GM19324 (cell line): ENCODE results near the gene BICD1.
A peak's percentile ranks its signal among the peaks of the same experiment; 100 is the strongest.

Experiments used
- ATAC-seq: cut with Tn5 transposase; IDR thresholded peaks from one replicate; pipeline ENCODE4 v1.9.1; 2021; ENCODE audit warnings: mild to moderate bottlenecking, moderate library complexity; ENCODE audit not compliant: unreplicated experiment, low FRiP score

Gene BICD1

DNA sequence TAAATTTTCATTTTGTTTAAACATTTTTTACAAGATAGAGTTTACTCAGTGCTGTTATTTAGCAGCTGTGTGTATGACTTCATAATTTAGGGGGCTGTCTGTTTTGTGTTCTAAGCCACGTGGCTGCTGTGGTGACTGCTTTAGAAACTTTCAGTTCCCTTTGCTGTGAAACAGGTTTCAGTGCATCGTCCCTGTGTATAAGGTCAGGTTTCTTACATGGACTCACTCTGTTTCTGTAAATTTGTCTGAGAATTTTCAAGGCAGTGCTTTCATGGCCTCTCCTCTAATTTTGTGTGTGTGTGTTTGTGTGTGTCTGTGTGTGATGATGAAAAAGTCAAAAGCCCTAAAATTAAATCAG is 32.4 kb downstream of the BICD1 start:
- ATAC-seq: peak; percentile 86

DNA sequence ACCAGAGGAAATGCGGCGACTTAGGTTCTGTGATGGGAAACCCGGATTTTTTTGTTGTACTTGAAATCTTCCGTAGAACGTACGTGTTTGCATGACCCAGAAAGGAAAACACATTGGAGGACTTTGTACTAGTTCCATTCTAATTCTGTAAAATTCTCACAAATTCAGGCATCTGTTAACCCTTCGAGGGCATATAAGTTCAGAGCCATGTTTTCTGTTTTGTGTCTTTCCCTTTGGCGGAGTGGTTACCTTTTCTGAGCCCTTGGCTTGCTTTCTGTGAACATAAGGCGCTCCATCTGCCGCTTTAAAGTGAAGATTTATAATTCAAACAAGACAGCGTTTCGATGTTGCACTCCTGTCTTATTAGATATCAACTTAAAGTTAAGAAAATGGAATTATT is 34.2 kb downstream of the BICD1 start:
- ATAC-seq: no peak

DNA sequence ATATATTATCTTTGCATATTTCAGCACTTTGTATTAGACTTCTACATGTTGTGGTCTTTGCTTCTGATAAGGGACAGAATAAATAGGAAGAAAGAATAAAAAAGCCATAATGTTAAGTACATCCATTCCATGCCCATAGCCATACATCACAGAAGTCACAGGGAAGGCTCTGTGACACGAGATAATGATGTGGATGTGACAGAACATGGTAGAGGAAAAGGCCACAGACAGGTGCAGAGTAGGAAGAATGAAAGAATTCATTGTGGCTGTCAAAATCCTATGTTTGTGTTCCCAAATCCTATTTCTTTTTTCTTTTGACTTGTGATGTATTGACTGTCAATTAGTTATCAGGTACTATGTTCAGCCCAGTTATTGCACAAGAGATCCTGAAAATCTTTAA is 38.4 kb downstream of the BICD1 start:
- ATAC-seq: no peak

DNA sequence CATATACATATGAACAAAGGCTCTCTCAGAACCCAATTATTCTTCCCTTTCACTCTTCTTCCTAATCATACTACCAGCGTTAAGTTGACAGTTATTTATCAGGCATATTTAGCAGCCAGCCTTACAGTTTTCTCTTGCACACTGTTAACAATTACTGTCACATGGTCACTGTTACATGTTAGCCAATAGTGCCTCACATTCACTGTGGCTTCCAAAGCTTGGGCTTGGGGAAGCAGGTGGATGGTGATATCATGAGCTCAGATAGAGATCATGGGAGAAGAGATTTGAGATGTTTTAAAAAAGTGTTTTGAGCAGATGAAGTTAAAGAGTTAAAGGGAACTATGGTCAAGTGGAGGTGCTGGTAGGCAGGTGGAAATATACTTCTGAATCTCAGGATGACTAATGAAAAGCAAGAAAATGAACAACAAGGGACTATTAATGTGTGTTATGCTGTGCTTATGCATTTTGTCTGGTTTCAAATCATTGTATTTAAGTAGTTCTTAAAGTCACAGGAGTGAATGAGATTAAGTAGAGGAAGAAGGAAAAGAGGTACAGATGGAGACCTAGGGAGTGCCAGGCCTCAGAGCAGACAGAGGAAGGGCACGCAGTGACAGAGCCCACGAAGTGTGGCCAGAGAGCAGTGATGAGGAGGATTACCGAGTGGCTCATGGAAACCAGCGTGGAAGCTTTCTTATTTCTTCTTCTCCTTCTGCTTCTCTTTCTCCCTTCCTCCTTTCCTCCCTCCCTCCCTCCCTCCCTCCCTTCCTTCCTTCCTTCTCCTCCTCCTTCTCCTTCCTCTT is 39.6 kb downstream of the BICD1 start:
- no peak for ATAC-seq

DNA sequence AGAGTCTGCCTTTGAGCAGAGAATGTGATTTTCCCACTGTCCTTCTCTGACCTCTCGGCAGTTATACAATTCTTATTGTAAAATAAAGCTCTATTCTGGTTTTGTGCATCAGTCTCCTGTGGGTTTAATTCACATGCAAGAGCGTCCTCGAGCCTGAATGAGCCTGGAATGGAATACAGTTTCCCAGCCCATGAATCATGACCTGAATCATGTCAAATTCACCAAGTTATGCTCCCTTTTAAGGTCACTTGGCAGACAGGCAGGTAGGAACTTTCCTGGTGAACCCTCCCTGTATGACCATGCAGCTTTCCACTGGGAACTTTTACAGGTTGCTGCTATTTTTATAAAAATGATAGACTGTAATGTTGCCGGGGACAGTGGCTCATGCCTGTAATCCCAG is 41.7 kb downstream of the BICD1 start:
- no peak for ATAC-seq

DNA sequence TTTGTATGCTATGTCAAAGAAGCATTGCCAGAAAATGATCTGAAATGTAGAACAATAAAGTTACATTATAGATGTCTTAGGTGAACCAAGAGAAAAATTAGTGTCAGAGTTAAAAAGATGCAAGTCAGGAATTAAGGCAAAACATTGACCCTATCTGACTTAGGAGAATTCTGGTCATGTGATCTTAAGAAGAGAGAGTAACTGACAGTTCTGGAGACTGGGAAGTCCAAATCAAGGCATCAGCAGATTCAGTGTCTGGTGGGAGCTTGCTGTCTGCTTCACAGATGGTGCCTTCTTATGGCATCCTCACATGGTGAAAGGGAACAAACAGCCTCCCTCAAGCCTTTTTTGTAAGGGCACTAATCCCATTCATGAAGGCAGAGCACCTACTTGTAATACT is 42.8 kb downstream of the BICD1 start:
- no peak for ATAC-seq

DNA sequence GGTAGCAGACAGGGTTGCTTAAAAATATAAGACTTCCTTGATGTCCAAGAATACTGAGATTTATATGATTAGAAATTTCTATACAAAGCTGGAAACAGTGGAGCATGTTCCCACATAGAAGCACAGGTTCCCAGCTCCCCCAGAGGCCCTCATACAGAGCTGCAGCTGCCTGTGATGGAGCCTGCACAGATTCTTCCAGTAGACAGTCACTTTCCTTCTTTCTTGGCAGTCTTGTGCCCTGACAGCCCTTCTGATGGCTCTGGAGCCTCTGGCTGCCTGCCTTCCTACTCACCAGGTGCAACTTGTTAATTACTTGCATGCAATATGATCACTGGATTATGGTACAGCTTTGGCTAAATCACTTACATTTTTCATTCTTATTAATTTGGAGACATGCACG is 44.4 kb downstream of the BICD1 start:
- ATAC-seq: no peak

DNA sequence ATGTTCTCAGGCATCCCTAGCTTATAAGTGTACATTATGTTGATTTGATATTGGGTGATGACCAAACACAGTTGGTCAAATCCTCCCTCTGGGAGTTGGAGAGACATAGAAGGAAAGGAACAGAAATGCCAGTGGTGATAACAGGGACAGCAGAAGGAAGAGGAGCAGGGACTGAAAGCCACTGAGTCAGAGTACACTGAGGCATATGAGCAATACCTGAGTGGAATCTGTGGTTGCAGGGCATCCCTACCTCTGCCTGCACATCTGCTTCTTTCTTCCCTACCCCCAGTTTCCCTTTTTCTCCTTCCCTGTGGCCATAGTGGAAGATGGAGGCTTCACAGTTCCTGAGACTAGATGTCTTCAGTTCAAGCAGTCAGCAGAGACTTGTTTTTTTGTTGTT is 44.9 kb downstream of the BICD1 start:
- no peak for ATAC-seq

DNA sequence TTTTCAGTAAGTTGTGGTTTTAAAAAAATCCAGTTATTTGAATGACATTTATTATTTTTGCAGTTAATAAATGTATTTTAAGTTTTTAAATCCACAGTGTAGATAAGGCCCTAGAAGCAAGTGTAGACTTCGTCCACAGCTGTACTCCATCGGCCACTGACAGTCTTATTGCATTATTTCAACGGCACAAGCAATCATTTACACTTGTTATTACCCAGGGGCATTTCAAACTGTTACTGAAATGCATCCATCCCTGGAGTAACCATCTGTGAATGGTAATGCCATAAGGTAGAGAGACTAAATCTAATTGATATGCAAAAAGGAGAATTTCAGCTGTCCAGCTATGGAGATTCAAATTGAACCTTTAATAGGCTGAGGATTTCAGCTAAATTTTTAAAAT is 48.4 kb downstream of the BICD1 start:
- no peak for ATAC-seq

DNA sequence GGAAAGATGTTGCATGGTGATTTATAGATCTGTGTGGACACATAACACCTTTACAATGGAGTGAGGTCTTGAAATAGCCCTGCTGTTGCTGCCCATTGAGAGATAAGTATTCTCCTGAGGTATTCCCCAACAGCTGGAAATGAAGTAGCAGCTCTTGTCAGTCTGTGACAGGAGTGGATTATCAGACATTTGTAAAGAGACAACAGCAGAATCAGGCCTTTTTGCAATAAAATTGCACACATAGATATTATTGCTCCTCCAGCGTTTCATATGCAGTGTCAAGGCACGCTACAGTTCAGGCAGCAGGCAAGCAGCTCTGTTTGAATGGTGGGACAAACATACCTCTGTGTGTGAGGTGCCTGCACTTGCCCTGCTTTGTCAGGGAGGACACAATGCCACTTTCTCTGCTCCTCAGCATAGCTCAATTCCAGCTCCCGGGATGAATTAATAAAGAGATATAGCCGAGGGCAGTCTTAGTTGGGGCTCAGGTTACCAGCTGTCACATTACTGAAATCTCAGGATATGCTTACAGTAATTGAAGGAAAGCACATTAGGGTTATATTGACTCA is 49.4 kb downstream of the BICD1 start:
- ATAC-seq: no peak

DNA sequence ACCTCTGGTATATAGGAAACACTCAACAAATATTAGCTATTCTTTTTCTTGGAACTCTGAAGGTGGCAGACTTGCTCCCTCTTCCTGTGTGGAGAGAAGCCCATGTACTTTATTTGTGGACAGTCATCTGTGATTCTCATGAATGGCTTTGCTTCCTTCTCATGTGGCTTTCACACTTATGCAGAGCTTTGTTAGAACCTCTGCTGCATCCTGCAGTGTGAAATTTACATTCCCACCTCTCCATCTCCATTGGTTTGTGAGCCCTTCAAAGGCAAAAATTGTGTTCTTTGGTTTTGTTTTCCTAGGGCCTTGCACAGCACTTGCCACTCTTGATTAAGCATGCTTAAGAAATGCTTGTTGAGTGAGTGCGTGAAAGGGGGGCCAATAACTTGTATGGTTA is 51.9 kb downstream of the BICD1 start:
- no peak for ATAC-seq

DNA sequence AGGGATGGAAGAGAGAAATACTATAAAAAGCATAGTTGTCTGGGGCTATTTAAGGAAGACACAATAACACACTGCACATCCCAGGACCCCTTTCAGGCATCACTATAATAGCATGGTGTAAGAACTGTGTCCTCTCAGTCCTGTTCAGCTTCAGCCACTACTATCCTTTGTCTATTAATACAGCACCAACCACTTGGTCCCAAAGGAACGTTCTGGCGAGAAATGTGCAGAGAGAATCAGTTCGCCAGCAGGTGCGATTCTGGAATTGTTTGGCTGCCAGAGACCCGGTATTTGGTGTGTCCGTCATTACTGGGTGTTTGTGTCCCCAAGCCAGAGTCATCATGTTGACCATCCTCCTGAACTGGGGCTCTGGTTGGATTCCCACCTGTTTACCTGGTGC is 52.7 kb downstream of the BICD1 start:
- ATAC-seq: no peak

DNA sequence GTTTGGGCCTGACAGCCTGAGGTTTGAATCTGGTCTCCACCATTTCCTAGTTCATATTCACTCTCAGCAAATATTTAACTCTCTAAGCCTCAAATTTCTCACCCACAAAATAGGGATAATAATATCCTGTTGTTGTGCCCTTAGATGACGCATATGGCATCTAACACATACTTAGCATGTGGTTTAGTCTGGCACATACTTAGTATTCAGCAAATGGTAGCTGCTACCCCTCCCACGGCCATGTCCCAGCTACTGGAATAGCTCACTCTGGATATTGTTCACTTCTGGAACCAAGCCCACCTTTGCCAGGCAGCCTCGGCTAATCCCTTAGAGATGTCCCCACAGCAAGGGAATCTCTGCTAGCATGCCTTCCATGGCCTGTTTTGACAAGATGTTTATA is 53.3 kb downstream of the BICD1 start:
- no peak for ATAC-seq

DNA sequence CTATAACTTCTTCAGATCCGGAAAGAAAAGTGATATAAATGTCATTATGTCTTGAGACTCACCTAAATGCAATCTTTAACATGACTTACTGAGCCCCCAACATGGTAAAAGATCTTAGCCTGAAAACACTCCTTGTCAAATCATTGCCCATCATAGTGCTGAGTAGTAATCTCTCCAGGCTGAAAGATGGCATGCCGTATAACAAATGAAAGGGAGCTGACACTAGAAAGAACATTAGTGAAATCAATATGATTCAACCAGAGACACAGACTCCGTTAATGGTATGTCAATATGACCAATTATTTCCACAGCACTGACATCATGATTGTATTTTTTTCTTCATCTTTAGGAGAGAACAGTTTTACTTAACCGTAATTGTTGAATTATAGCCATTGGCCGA is 54.4 kb downstream of the BICD1 start:
- ATAC-seq: no peak

DNA sequence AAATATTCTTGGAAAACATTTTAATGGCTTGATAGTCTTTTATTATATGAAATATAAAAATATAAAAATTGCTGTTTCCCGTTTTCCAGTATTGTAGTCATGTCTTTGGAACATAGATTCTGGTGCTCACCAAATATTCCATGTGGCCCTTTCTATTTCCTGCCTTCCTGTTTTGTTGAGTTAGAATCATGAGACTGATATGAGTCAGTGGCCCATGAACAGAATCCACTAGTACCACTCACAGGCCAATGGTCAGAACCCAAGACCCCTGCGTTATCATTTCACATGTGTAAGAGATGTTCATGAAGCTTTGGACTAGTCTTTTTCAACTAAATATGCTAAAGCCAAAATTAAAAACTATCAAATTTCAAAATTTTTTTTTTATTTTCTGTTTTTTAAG is 56.9 kb downstream of the BICD1 start:
- no peak for ATAC-seq

DNA sequence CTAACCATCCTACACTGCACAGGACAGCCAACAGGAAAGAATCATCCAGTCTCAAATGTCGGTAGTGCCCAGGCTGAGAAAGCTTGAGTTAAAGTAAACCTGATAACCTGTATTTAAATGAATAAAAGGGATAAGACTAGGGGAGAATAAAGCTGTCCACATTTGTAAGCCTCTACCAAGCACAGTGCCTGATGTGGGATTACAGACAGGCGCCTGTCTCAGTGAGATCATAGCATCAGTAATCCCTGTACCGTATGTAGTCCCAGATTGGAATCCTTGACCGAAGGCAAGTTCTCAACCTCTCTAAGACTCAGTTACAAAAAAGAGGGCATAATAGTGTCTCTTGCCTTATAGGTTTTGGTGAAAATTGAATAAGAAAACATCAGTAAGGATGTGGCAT is 59.9 kb downstream of the BICD1 start:
- no peak for ATAC-seq

DNA sequence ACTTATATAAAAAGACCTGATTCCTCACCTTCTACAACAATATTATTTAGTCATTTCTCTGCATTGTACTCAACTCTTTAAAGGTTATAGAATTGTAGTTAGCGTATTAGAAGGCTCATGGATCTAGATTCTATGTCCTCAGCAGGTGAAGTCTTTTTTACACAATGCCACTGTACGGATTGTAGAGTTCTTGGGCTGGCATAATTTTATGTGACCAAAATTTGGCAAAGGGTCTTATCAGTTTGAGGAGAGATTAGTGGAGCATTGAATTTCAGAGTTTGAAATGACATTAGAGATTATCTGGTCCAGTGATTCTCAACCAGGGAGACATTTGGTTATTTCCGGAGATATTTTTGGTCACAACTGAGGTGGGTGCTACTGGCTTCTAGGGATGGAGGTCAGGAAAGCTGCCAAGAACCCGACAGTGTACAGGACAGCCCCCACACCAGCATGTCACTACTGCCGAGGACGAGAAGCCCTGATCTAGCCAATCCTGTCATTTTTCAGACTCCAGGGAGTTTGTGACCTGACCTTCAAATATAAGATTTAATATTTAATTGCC is 63.9 kb downstream of the BICD1 start:
- ATAC-seq: no peak

DNA sequence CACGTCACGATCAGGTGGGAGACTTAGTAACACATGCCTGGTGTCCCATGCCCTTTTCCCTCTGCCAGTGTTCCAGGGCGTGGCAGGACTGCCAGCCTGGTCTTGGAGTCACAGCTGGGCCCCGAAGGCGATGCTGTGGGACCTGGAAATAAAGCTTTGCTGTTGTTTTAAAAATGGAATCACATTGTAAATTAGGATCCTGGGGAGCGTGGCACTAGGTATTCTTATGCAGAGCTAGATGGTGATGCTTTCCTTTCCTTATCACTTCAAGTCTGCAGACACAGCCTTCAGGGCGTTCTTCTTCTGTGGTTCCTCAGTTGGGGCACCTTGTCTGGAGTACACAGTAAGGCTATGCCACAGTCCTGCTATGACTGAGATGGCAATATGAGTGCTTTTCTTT is 64.6 kb downstream of the BICD1 start:
- ATAC-seq: no peak

DNA sequence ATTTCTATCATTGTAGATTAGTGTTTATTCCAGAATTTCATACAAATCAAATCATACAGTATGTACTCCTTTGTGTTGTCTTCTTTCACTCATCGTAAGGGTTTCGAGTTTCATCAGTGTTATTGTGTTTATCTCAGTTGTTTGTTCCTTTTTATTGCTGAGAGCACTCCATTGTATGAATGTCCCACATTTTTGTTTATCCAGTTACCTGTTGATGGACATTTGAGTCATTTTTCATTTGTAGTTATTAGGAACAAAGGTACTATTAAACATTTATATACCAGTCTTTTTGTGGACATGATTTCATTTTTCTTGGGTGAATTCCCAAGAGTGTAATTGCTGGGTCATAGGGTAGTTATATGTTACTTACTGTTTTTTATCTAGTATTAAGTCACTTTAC is 70.0 kb downstream of the BICD1 start:
- no peak for ATAC-seq

DNA sequence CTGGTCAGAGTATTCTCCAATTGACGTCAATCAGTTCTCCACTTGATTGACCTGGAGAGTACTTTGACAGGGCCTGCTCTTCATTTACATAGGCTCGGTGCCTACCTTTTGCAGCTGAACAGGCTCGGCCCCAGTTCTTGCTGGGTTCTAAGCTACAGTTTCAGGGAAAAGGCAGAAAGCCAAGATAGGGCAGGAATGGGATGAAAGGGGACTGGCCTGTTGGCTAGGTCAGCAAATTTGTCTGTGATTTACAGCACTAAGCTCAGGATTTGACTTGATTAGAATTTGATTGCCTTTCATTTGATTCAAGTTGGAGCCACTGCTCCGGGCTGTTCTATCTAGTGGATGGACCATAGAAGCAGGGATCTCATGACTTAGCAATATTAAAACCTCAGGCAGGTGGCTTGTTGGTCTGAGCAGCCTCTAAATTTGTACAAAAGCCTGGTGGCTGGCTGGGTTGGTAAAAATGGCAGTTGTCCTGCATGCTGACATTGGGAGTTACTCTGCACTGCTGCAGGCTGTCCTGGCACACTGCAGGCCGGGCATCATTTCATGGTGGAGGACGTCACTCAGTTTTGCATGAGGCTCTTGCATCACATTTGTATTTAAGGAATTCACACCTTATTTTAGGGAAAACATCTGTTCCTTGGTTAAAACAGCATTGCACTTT is 71.8 kb downstream of the BICD1 start:
- ATAC-seq: no peak

DNA sequence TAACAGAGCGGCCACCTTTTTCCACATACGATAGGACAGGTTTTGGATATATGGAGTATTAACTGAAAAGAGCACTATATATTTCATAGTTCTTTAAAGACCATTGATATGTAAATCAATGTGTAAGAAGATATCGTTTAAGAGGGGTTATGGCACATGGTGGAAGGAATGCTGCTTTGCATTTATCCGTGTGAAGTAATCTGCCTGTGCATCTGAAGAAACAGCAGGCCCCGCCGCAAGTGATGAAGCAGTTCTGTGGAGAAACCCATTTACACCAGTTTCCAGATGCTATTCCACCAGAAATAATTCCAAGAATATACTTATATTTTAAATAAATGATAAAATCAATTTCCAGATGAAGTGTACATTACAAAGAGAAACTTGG is 72.4 kb downstream of the BICD1 start:
- ATAC-seq: no peak
